Smooth muscle cell (in vitro differentiated cells): ENCODE data around the gene CASP2. TPM values are rescaled to one million over a fixed set of nuclear protein-coding genes. Genes with fewer than 3 reads are reported as not detected.

Experiments
- DNase-seq: peaks from one replicate; lab custom pipeline; 2025; ENCODE audit not compliant: unreplicated experiment; lab: John Stamatoyannopoulos, UW
- H2AFZ ChIP-seq: fragments of 200-600 bp; sonication (generic); 2 replicates; pipeline ENCODE4 v1.6.0; 2016; ENCODE audit warnings: antibody characterized with exemption, low read depth, mild to moderate bottlenecking
- H3F3A ChIP-seq: fragments of 200-600 bp; sonication (generic); 2 replicates; pipeline ENCODE4 v1.6.0; 2017; ENCODE audit warnings: antibody characterized with exemption, low read depth
- H3K27ac ChIP-seq: fragments of 200-600 bp; sonication (generic); 2 replicates; pipeline ENCODE4 v1.5.1; 2016; ENCODE audit warnings: low read depth, mild to moderate bottlenecking
- H3K27me3 ChIP-seq: fragments of 200-600 bp; sonication (generic); 2 replicates; pipeline ENCODE4 v1.6.1; 2016; ENCODE audit warnings: low read depth, mild to moderate bottlenecking
- H3K36me3 ChIP-seq: fragments of 200-600 bp; sonication (generic); 2 replicates; pipeline ENCODE4 v1.5.1; 2016; ENCODE audit warnings: low read depth
- H3K4me1 ChIP-seq: fragments of 200-600 bp; sonication (generic); 2 replicates; pipeline ENCODE4 v1.5.1; 2016; ENCODE audit warnings: low read depth
- H3K4me2 ChIP-seq: fragments of 200-600 bp; sonication (generic); 2 replicates; pipeline ENCODE4 v1.6.0; 2016; ENCODE audit warnings: mild to moderate bottlenecking
- H3K4me3 ChIP-seq: fragments of 200-600 bp; sonication (generic); 2 replicates; pipeline ENCODE4 v1.5.1; 2016; ENCODE audit warnings: mild to moderate bottlenecking
- H3K79me2 ChIP-seq: fragments of 200-600 bp; sonication (generic); 2 replicates; pipeline ENCODE4 v1.6.0; 2016; ENCODE audit warnings: low read depth, mild to moderate bottlenecking
- H3K9ac ChIP-seq: fragments of 200-600 bp; sonication (generic); 2 replicates; pipeline ENCODE4 v1.6.0; 2016; ENCODE audit warnings: low read depth
- H3K9me3 ChIP-seq: fragments of 200-600 bp; sonication (generic); replicated peaks from 2 replicates; pipeline ENCODE4 v1.5.1; 2016; ENCODE audit warnings: low read depth
- H4K20me1 ChIP-seq: fragments of 200-600 bp; sonication (generic); 2 replicates; pipeline ENCODE4 v1.6.0; 2016; ENCODE audit warnings: low read depth
- CTCF ChIP-seq: fragments of 200-600 bp; sonication (generic); IDR thresholded peaks from 2 replicates; pipeline ENCODE4 v1.5.1; 2017; ENCODE audit warnings: borderline replicate concordance, mild to moderate bottlenecking, antibody characterized with exemption; ENCODE audit not compliant: insufficient read depth, poor library complexity, severe bottlenecking
- WGBS: methylation state at CpG from one replicate; pipeline ENCODE4 v1.1.7; 2016; ENCODE audit warnings: low lambda C conversion rate; 5-methylcytosine and 5-hydroxymethylcytosine counted together
- polyA plus RNA-seq: library from polyadenylated mRNA; unstranded; fragments of >200 nt; fragmentation: Nextera tagmentation; extraction: Ambion mirVana; gene quantifications from 2 replicates; pipeline ENCODE4 v1.2.1, GENCODE V29; 2016
- total RNA-seq: library from RNA; depleted of rRNA; stranded (reverse); fragments of >200 nt; gene quantifications from 2 replicates; pipeline ENCODE4 v1.2.3, GENCODE V29; 2014

The CASP2 gene
- total and polyA plus RNA-seq, 2 experiments from 2014 or later: 8.1 to 22.0 TPM

- no peak overlapping the region for H2AFZ ChIP-seq
- DNase-seq: no peak
- H4K20me1 ChIP-seq: no peaks in the 10 kb centered on the region
- no peaks in the 10 kb centered on the region for H3K79me2 ChIP-seq
- no peaks in the 10 kb centered on the region for H3K27me3 ChIP-seq
- WGBS: 89% methylated on average over 11 of the region's 11 CpGs
- no peaks in the 10 kb centered on the region for H3K9me3 ChIP-seq
- no peak overlapping the region for H3K27ac ChIP-seq
- no peak overlapping the region for H3K9ac ChIP-seq
- H3K36me3 ChIP-seq: no peaks in the 10 kb centered on the region
- peaks cover 4% of the 10 kb centered on the region for H3K4me1 ChIP-seq
- no peaks in the 10 kb centered on the region for H3F3A ChIP-seq
- H3K4me2 ChIP-seq: no peak overlapping the region
- TF ChIP-seq CTCF: no peak
- no peak overlapping the region for H3K4me3 ChIP-seq
Measured at GRCh38 chr7:143242306-143242705, 45.8 kb upstream of the CASP2 start.

GRCh38 chr7:143243111-143243510, 45.0 kb upstream of the CASP2 start:
- no peaks in the 10 kb centered on the region for H3F3A ChIP-seq
- no peak overlapping the region for H3K4me2 ChIP-seq
- no peak for TF ChIP-seq CTCF
- 73% methylated on average over 7 of the region's 7 CpGs for WGBS
- H3K27me3 ChIP-seq: no peaks in the 10 kb centered on the region
- no peaks in the 10 kb centered on the region for H3K9me3 ChIP-seq
- H3K9ac ChIP-seq: no peak overlapping the region
- no peaks in the 10 kb centered on the region for H4K20me1 ChIP-seq
- no peak for DNase-seq
- H3K4me1 ChIP-seq: peaks cover 4% of the 10 kb centered on the region
- H2AFZ ChIP-seq: no peak overlapping the region
- no peak overlapping the region for H3K4me3 ChIP-seq
- no peaks in the 10 kb centered on the region for H3K79me2 ChIP-seq
- H3K36me3 ChIP-seq: no peaks in the 10 kb centered on the region
- H3K27ac ChIP-seq: no peak overlapping the region

- TF ChIP-seq CTCF: no peak
- H3F3A ChIP-seq: no peaks in the 10 kb centered on the region
- WGBS: 67% methylated on average over 3 of the region's 3 CpGs
- no peak overlapping the region for H3K4me2 ChIP-seq
- H3K9ac ChIP-seq: no peak overlapping the region
- H3K27ac ChIP-seq: no peak overlapping the region
- H2AFZ ChIP-seq: no peak overlapping the region
- peaks cover 4% of the 10 kb centered on the region for H3K4me1 ChIP-seq
- H4K20me1 ChIP-seq: no peaks in the 10 kb centered on the region
- no peak overlapping the region for H3K4me3 ChIP-seq
- no peaks in the 10 kb centered on the region for H3K9me3 ChIP-seq
- no peaks in the 10 kb centered on the region for H3K27me3 ChIP-seq
- no peaks in the 10 kb centered on the region for H3K36me3 ChIP-seq
- DNase-seq: no peak
- no peaks in the 10 kb centered on the region for H3K79me2 ChIP-seq
Measured at GRCh38 chr7:143243614-143244013, 44.5 kb upstream of the CASP2 start.

- Histone ChIP-seq H3K4me1 (peaks cover 4% of the 10 kb centered on the region), H3K27me3 (no peaks in the 10 kb centered on the region), H3K79me2 (no peaks in the 10 kb centered on the region), H3F3A (no peaks in the 10 kb centered on the region), H4K20me1 (no peaks in the 10 kb centered on the region), H3K9me3 (no peaks in the 10 kb centered on the region), H3K4me3 (no peak overlapping the region), H3K27ac (no peak overlapping the region), H3K9ac (no peak overlapping the region), H2AFZ (no peak overlapping the region), H3K4me2 (no peak overlapping the region), H3K36me3 (no peaks in the 10 kb centered on the region)
- TF ChIP-seq CTCF: no peak
- 77% methylated on average over 1 of the region's 1 CpG for WGBS
- DNase-seq: no peak
Measured at GRCh38 chr7:143244321-143244720, 43.8 kb upstream of the CASP2 start.
